Epithelial cell of proximal tubule (primary cell): ENCODE results near the gene PODN. TPM values are rescaled to one million over a fixed set of nuclear protein-coding genes. Genes with fewer than 3 reads are reported as not detected.

Experiments
- DNase-seq: peaks from one replicate; pipeline ENCODE4 v3.0.0-alpha.2; 2011; ENCODE audit warnings: low read depth
- H3K4me3 ChIP-seq: 2 replicates; pipeline ENCODE4 v1.5.1; 2011; ENCODE audit warnings: low read depth, mild to moderate bottlenecking, low read length
- CTCF ChIP-seq: conservative IDR thresholded peaks from 2 replicates; pipeline ENCODE4 v1.5.1; 2012; ENCODE audit warnings: low read depth, mild to moderate bottlenecking, low read length
- total RNA-seq: library from RNA; depleted of rRNA; stranded (reverse); fragments of >200 nt; gene quantifications from 2 replicates; pipeline ENCODE4 v1.2.3, GENCODE V29; 2015

The PODN gene
- total RNA-seq, 1 donor from 2014 or later, result 0.06 TPM

DNA sequence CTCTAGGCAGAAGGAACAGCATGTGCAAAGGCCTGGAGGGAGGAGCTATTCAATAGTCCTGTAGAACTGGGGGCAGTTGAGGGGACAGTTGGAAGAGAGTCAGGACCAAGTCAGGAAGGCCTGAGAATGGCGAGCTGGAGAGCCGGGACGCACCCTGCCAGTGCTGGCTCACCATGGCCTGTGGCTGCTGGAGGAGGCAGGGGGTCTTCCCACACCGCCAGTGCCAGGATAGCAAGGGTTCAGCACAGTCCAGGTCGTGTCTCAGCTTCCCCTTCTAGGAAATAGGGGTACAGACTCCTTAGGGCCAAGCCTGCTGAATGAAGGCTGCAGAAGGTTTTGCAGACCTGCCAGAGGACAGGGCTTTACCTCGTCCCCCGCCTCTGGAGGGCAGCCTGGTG lies 7.3 kb downstream of the PODN start:
- no peak overlapping the region for H3K4me3 ChIP-seq
- DNase-seq, result no peak
- no peak for TF ChIP-seq CTCF

DNA sequence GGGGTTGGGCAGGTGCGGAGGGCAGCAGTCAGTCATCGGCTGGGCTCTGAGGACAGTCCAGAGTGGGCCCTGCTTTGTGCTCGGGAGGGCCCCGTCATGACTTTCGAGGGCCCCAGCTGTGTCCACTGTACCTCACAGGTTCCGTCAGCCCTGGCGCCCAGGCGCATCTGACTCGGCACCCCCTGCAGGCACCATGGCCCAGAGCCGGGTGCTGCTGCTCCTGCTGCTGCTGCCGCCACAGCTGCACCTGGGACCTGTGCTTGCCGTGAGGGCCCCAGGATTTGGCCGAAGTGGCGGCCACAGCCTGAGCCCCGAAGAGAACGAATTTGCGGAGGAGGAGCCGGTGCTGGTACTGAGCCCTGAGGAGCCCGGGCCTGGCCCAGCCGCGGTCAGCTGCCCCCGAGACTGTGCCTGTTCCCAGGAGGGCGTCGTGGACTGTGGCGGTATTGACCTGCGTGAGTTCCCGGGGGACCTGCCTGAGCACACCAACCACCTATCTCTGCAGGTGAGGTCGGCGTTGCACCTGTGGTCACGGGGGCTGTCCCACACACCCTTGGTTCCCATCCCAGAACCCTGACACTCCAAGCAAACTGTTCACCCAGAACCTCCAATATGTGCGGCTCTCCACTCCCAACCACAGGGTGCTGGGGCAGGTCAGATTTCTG lies 7.8 kb downstream of the PODN start:
- no peak for TF ChIP-seq CTCF
- H3K4me3 ChIP-seq, result no peak overlapping the region
- DNase-seq, result no peak

DNA sequence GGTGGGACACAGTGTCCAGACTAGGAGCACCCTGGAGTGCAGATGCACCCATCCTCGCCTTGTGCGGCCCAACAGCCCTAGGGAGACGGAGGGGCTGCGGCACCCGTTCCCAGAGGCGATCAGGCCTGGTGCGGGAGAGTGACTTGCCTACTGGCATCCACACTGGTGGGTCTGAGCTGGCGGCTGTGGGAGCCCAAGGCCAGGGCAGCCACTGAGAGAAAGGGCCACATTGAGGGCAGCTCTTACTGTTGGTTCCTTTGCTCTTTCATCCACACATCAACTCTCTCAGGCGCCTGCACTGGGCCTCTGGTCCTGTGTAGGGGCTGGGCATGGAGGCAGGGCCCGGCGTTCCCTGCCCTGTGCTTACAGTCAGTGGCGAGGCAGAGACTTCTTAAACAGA lies 8.6 kb downstream of the PODN start:
- DNase-seq, result no peak
- H3K4me3 ChIP-seq, result no peak overlapping the region
- no peak for TF ChIP-seq CTCF

DNA sequence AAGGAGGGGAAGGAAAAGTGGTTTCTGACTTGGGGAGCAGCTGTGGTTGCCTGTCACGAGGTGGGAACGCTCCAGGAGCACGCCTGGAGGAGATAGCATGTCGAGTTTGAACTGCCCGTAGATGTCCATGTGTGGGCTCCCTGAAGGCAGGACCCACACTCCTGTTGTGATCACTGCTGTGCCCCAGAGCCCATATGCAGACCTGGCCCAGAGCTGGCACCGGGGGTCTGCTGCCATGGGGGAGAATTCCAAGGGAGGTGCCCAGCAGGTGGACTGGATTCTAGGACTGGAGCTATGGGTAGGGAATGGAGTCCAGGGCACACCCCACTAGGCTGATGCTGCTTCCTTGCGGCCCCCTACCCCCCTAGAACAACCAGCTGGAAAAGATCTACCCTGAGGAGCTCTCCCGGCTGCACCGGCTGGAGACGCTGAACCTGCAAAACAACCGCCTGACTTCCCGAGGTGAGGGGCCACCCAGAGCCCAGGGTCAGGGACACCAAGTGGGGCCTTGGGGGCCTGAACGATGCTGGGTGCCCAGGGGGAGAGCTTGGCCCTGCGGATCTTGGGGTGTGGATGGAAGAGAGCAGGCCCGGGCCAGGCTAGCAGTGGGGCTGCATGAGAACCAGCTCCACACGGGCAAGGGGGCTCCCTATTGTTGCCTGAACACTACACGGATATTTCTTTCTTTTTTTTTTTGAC lies 9.3 kb downstream of the PODN start:
- no peak for TF ChIP-seq CTCF
- no peak for DNase-seq
- H3K4me3 ChIP-seq, result no peak overlapping the region

DNA sequence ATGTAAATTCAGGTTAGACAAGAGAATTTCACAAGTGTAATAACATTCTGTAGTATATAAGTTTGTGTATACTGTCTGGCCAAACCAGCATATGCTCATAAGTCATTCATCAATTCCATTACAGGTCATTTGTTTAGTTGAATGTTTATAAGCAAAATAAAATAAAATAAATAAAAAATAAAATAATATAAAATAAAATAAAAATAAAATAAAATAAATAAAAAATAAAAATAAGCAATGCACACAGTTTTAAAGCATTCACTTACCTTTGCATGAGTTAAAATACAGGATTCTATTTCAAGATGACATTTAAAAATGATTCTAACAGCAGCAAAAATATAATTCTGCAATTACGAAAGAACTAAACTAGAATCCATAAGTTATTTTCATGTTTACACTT lies 9.9 kb downstream of the PODN start:
- no peak for DNase-seq
- TF ChIP-seq CTCF, result no peak
- no peak overlapping the region for H3K4me3 ChIP-seq

GRCh38 chr1:53073287-53073686 lies 11.3 kb downstream of the PODN start:
- no peak for DNase-seq
- no peak overlapping the region for H3K4me3 ChIP-seq
- TF ChIP-seq CTCF, result no peak

- TF ChIP-seq CTCF, result no peak
- DNase-seq, result no peak
- no peak overlapping the region for H3K4me3 ChIP-seq
Measured at GRCh38 chr1:53073868-53074311, 11.9 kb downstream of the PODN start.
